Mucosa of descending colon (tissue), 3 donors: ENCODE measurements around the gene MPIG6B. TPM values are rescaled to one million over a fixed set of nuclear protein-coding genes. Genes with fewer than 3 reads are reported as not detected.

ENCODE experiments used
- ATAC-seq: fragments of 200-7000 bp; cut with Tn5 transposase; one replicate; pipeline ENCODE4 v1.9.1; 2020; ENCODE audit warnings: mild to moderate bottlenecking, moderate library complexity
- DNase-seq, 3 donors: peaks; one replicate each; pipeline ENCODE4 v3.0.0-alpha.2; 2020
- H3K36me3 ChIP-seq: fragments of 200-600 bp; one replicate; pipeline ENCODE4 v1.8.0; 2021; ENCODE audit warnings: low read depth, mild to moderate bottlenecking
- H3K4me1 ChIP-seq: fragments of 200-600 bp; one replicate; pipeline ENCODE4 v1.8.0; 2021; ENCODE audit warnings: low read depth, mild to moderate bottlenecking
- H3K4me3 ChIP-seq: fragments of 200-600 bp; one replicate; pipeline ENCODE4 v1.8.0; 2021; ENCODE audit warnings: mild to moderate bottlenecking
- H3K9me3 ChIP-seq: fragments of 200-600 bp; one replicate; pipeline ENCODE4 v1.8.0; 2021; ENCODE audit warnings: mild to moderate bottlenecking
- CTCF ChIP-seq: fragments of 200-600 bp; IDR thresholded peaks from one replicate; pipeline ENCODE4 v1.8.0; 2022; ENCODE audit warnings: antibody characterized with exemption, mild to moderate bottlenecking
- intact Hi-C, 2 donors: fragments of 100-400 bp; cut with DNase I in 1 of 2; cut with micrococcal nuclease in 1 of 2; formaldehyde crosslinking; loops; one replicate each; pipeline versions ENCODE4 v1.11.0 to v1.11.1; 2022; cut with DNase I, micrococcal nuclease
- total RNA-seq, 3 donors: library from RNA; stranded (reverse); fragmentation: NEBNext Ultra II Directional in 2 of 3; extraction: Animal tissue kit (Norgen Biotek cat#: 25700) in 2 of 3; gene quantifications; one replicate each; pipeline versions ENCODE4 v1.2.1 to v1.2.4, GENCODE V29; 2021 to 2023
- donor health status: DM: no; HTN: no; CAD: no; lungs with moderate emphysema.
- donor health status: DM: no; HTN: no; CAD: no.
- donor health status: DM: no; HTN: yes; CAD: no.

MPIG6B gene
- total RNA-seq, 3 donors from 2014 or later = 0.48 to 1.4 (median 0.57) TPM

GRCh38 chr6:31681135-31681671 is 42.0 kb upstream of the MPIG6B start:
- Histone ChIP-seq H3K4me3 (no peak overlapping the region), H3K9me3 (no peaks in the 10 kb centered on the region), H3K4me1 (peaks cover 14% of the 10 kb centered on the region), H3K36me3 (no peaks in the 10 kb centered on the region)
- ATAC-seq (peak; percentile 60), DNase-seq (peak; percentile 56 to 73 (median 73))
- TF ChIP-seq CTCF = no peak
- intact Hi-C loops = loop anchor here in 1 of 2 donors (10.0 kb wide), 1 partner anchor 184 kb away; the partner anchor contains the start of gene NEU1

GRCh38 chr6:31683591-31683990 is 39.6 kb upstream of the MPIG6B start:
- no peak for DNase-seq
- no peak overlapping the region for H3K4me3 ChIP-seq
- peaks cover 9% of the 10 kb centered on the region for H3K36me3 ChIP-seq
- no peaks in the 10 kb centered on the region for H3K9me3 ChIP-seq
- peaks cover 14% of the 10 kb centered on the region for H3K4me1 ChIP-seq
- ATAC-seq = no peak
- no peak for TF ChIP-seq CTCF
- intact Hi-C loops = loop anchor here in 1 of 2 donors (10.0 kb wide), 1 partner anchor 181 kb away; the partner anchor contains the start of gene NEU1

GRCh38 chr6:31686483-31686882 is 36.7 kb upstream of the MPIG6B start:
- intact Hi-C loops = loop anchor here in 1 of 2 donors (10.0 kb wide), 1 partner anchor 178 kb away; the partner anchor contains the start of gene NEU1
- Histone ChIP-seq H3K9me3 (no peaks in the 10 kb centered on the region), H3K36me3 (peaks cover 9% of the 10 kb centered on the region), H3K4me3 (no peak overlapping the region), H3K4me1 (peaks cover 3% of the 10 kb centered on the region)
- no peak for TF ChIP-seq CTCF
- ATAC-seq = no peak
- no peak for DNase-seq

- Histone ChIP-seq H3K4me3 (no peak overlapping the region), H3K9me3 (no peaks in the 10 kb centered on the region), H3K4me1 (no peaks in the 10 kb centered on the region), H3K36me3 (peaks cover 13% of the 10 kb centered on the region)
- no peak for TF ChIP-seq CTCF
- ATAC-seq (no peak), DNase-seq (no peak)
- intact Hi-C loops = loop anchor here in 1 of 2 donors (10.0 kb wide), 1 partner anchor 177 kb away; the partner anchor contains the start of gene NEU1
Observed at GRCh38 chr6:31687321-31687720, 35.9 kb upstream of the MPIG6B start.

- intact Hi-C loops = loop anchor here in 1 of 2 donors (10.0 kb wide), 1 partner anchor 177 kb away; the partner anchor contains the start of gene NEU1
- Histone ChIP-seq H3K4me3 (no peak overlapping the region), H3K9me3 (no peaks in the 10 kb centered on the region), H3K36me3 (peaks cover 13% of the 10 kb centered on the region), H3K4me1 (no peaks in the 10 kb centered on the region)
- no peak for TF ChIP-seq CTCF
- DNase-seq = no peak
- no peak for ATAC-seq
Observed at GRCh38 chr6:31687860-31688693, 35.1 kb upstream of the MPIG6B start.
